HG02885 (cell line): ENCODE results near the gene CHRFAM7A.
"Not testable (repeated sequence)": the region's sequence is repeated elsewhere in the genome, so short reads cannot be mapped to it uniquely, and the experiment has no call there.

Experiments
- ATAC-seq: cut with Tn5 transposase; IDR thresholded peaks from one replicate; pipeline ENCODE4 v1.9.1; 2021; ENCODE audit warnings: mild to moderate bottlenecking; ENCODE audit not compliant: unreplicated experiment, poor library complexity

The CHRFAM7A gene

DNA sequence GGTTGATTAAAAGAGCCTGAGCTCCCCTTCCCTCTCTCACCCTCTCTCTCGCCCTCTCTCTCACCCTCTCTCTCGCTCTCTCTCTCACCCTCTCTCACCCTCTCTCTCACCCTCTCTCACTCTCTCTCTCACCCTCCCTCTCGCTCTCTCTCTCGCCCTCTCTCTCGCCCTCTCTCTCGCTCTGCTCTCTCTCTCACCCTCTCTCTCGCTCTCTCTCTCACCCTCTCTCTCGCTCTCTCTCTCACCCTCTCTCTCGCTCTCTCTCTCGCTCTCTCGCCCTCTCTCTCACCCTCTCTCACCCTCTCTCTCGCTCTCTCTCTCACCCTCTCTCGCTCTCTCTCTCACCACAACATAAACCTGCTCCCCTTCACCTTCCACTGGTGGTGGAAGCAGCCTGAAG is 67.2 kb downstream of the CHRFAM7A start:
- ATAC-seq, result not testable (repeated sequence)

DNA sequence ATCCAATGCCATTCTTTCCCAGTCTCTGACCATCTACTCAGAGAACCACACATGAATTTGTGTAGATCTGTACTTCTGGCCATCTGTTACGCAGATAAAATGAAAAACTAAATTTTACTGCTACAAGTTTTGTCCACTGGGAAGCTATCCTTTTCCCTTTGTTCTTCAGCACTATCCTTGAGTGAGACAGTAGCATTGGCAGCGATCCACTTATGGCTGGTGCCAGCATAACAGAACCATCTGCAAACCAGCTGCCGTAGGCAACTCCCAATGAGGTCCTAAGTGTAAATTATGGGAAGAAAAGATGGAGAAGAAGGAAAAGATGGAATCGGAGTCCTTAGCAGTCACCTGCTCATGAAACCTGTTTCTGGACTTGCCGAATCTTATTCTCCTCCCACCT is 72.3 kb downstream of the CHRFAM7A start:
- ATAC-seq, result not testable (repeated sequence)

DNA sequence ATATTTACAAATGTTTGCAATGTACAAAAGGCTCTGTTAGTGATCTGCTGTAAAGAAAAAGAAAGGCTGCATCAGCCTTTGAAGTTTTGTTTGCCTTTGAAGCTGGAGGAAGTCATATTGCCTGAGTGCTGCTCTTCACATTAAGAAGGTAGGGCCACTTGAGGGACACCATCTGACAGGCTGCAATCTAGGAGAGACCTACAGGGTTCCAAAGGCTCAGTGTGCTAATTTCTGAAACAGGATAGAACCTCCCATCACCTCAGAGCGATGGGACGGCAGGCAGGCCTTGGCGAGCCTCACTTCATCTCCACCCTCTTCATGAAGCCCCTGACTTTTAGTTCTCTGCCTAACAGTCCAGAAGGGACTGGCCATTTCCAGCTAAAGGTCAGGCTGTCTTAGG is 77.6 kb downstream of the CHRFAM7A start:
- not testable (repeated sequence) for ATAC-seq

DNA sequence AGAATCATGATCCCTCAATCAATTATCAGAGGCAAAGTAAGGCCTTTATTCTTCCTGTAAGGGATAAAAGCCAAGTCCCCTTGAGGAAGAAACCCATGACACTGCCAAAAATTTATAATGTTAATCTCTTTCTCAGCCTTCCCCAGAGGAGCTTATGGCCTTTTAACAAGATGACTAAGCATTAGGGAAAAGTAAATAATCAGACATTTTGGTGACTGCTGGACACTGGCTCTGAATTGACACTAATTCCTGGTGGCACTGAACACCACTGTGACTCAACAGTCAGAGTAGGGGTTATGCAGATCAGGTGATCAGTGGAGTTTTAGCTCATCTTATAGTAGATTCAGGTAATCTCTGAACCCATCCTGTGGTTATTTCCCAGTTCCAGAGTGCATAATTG is 82.8 kb downstream of the CHRFAM7A start:
- ATAC-seq, result not testable (repeated sequence)
